Fibroblast of skin of right quadriceps (primary cell): ENCODE data around the gene TRERF1.

Experiments used
- DNase-seq: peaks from one replicate; pipeline ENCODE4 v3.0.0-alpha.2; 2013

The TRERF1 gene

DNA sequence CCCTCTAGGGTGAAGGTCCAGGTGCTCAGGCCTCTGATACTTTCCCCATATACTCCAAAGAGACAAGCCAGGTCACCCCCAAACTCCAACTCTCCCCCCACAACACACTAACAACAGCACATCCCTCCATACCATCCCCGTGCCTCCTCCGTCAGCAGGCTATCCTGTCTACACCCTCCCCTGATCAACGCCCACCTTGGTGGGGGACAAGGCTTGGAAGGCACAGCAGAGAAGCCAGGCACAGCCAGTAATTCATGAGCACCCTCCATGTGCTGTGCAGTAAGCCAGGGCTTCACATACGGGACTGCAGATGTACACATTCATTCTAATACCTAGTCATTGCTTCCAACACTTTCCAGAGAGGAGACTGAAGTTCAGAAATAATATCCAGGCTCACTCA, 57.6 kb downstream of the TRERF1 start:
- DNase-seq = no peak

DNA sequence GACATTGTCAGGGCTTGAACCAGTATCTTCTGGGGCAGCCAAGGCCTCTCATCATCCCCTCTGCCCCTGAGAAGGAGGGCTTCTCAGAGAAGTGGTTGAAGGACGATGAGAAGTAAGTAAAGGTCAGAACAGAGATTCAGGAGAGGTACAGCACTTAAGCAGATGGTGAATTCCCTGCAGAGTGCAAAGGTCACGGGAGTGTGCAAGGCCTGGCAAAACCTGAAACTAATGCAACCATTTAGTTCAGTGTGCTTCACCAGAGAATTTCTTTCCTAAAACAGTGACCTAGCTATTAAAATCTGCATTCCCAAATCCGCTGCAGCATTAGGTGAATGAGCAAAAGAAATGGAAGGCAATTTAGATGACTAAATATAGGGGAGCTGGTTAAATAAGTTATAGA, 58.4 kb downstream of the TRERF1 start:
- no peak for DNase-seq

DNA sequence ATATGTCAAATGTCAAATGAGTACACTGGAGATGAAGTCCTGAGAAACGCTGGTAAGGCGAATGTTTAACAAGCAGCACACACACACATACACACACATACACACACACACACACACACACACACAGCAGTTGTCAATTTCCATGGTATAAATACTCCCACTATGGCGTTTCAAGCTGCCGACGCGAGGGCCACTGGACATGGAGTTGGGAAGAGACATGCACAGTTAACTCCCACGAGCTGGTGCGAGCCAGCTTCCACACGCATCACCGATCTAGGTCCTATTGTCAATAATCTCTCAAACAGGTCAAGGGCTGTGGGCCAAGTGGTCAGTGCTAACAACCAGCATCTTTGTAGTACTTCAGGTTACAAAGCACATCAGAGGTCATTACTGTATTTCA, 58.9 kb downstream of the TRERF1 start:
- no peak for DNase-seq

DNA sequence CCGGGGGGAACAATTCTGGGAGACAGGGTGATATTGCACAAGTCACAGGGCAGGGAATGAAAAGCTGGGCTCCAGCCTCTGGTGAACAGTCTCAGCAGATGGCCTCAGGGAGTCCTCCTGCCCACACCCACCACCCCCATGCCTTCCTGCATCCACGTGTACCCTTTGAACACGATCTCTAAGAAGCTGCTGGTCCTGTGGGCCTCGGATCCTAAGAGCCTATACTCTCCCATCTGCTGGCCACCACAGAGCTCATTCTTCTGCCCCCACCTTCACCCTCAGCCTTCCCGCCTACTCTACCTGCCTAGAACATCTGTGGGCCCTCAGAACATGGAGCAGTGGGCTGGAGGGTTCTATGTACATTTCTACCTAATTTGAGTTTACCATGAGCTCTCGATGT, 60.3 kb downstream of the TRERF1 start:
- DNase-seq = no peak

DNA sequence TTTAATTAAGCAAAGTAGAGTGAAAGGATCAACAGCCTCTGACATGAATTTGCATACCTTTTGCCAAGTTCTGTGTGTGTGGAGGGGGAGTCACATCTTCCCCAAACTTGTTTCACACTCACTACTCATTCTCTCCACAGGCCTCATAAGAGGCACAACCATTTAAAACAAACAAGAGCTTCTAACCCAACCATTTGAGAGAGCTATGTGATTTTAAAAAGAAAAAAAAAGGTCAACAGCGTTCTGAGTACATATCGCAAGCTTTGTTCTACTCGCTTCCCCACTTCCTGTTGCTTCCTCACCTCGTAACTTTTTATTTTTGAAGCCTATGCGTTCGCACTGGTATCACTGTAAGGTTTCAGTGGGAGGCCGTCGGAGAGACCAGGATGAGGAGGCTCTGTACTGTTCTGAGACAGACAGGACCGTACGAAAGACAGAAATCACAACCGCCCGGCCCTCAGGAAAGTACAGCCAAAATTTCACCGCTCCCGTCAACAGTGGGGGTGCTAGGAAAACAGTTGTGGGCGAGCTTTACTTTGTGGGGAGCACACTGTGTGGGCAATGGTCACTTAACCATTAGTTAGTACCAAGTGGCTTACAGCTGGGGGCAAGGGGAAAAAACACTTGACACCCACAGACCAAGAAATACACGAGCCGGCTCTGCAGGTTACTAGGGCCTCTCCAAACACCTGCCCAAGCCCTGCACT, 61.3 kb downstream of the TRERF1 start:
- DNase-seq = no peak

DNA sequence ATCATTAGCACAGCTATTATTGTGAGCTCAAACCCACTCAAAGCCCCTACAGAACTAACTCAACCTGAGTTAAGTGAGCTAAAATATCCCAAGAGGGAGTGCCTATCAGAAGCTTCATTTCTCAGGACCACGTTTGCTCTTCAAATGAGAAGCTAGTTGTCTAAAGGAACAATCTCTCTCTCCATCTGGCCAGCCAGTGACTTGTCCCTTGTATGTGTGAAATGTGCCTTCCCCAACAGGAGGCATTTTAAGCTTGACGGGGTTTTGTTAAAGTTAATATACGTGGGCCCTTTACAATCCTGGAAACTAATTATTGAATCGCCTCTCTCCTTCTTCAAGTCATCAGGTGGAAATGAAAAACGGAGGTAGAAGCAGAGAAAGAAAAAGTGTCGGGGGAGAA, 62.0 kb downstream of the TRERF1 start:
- DNase-seq = no peak

DNA sequence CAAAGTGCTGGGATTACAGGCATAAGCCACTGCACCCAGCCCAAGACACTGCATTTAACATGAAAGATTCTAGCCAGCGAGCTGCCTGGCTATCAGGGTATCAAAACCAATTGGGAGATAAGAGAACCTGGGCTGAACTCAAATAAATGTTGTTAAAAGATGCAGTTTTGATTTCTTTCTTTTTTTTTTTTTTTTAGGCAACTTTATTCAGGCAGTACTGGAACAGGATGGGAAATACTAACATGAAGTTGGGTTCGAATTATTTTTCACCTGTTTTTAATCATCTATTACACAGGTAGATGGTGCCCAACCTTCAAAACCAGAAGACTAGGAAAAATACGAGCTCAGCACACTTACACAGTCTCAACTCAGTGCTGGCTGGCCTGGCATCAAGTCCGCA, 63.7 kb downstream of the TRERF1 start:
- no peak for DNase-seq

DNA sequence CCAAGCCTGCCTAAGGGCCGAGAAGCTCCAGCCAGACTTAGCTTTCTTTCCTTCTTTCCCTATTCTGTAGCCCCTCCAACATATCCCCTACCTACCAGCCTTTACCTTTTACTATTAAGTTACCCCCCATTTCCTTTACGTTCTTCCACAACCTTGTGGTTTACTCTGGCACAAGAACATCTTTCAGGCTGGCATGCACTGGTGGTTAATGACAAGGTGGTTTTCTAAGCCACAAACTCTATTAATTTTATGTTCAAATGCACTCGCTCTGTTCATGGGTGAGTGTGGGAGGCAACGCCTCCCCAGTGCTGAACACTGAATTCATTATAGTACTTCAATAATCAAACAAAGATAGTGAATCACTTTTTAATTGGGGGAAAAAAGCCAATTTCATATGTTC, 64.4 kb downstream of the TRERF1 start:
- DNase-seq = no peak

DNA sequence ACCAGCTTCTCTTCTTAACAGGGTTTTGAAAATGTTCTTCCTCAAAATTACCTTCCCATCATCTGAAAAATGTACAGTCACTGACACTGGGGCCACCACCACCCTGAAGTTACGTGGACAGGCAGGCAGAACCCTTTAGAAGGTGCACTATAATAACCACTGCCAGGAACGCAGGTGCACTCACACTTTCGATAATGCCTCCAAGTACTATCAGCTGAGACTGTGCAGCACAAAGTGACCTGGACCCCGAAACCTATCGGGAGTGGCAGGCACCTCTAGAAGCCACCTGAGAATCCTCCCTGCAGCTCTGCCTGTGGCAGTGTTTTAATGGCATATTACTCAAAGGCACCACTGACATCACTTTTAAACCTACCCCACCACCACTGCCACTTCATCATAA, 66.4 kb downstream of the TRERF1 start:
- no peak for DNase-seq

DNA sequence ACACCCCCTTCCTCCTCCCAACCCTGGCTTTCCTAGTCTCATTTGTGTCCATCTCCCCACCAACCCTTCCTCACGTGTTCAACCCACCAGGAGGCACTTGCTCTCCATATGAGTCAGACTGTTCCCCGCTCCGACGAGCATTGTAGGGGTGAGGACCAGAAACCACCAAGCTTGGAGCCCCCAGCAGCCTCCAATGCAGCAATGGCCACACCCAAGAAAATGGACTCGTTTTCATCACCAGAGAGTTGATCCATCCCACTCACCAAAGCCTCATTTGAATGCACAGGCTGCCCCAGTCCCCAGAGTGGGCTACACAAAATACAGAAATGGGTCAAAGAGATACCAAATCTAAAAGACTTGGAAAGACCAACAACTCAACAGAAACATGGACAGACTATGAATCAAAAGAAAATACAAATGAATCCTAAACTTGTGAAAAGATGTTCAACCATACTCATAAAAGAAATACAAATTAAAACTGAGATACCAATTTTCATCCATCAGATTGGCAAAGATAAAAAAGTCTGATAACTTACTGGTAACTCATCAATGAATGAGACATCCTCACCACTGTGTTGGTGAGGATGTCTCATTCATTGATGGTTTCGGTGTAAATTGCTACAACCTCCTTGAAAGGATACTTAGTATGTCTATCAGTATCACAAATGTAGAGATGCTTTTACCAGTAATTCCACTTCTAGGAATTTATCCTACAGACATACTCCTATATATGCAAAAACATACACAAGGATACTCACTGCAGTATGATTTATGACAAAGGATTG, 68.1 kb downstream of the TRERF1 start:
- DNase-seq = no peak

DNA sequence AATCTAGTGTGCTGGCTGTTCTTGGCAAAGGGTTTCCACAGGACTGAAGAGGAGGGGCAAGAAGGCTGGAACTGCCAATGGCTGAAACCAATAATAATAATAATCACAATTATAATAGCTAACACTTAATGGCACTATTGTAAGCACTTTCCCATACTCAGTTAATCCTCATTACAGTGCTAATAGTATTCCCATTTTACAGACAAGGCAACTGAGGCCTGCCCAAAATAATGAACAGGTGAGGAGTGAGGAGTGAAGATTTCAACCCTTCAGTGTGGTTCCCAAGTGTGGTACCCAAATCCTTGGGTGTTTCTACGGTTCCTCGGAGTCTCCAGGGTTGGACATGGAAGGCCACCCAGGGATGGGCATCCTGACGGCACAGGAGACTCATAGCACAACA, 69.9 kb downstream of the TRERF1 start:
- DNase-seq = no peak

DNA sequence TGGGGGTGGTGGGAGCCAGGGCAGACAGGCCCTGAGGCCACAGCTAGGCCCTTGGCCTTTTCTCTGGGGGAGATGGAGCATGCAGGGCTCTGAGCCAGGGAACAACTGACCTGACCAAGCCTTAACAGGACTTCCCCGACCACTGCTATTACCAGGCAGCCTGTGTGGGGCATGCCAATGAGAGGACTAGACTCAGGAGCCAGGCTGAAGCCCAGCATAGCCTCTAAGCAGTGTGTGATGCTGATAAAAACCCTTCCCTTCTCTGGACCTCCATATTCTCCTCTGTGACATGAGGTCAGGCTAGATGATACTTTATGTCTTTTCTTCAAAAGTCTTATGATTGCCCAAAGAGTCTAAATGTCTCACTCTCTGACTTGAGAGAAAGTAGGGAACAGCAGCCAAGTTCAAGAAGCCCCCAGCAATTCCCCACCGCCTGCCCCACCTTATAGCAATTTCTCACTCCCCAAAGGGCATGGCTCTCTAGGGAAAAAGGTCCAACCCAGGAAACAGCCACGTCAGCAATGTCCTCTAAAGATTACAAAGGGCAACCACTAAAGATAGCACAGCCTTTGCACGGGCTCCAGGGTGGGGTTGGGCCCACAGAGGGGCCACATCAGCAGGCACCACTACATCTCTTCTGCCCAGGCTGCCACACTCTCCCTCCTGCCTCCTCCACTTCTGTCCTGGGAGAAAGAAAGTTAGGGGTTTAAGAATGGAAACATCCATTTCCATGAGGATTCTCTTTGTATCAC, 71.3 kb downstream of the TRERF1 start:
- DNase-seq = no peak

DNA sequence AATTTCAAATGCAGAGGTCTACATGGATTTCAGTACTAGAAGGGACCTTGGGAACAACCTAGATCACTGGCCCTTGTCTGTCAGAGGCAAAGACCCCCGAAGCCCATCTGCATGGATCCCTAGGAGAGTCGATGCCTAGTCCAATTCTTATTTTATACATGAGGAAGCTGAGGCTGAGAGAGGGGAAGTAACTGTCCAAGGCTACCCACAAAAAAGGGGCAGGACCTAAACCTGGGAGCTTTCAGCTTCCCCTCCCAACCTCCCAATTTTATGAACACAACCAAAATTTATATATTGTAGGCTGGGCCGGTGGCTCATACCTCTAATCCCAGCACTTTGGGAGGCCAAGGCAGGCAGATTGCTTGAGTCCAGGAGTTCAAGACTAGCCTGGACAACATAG, 73.2 kb downstream of the TRERF1 start:
- no peak for DNase-seq

DNA sequence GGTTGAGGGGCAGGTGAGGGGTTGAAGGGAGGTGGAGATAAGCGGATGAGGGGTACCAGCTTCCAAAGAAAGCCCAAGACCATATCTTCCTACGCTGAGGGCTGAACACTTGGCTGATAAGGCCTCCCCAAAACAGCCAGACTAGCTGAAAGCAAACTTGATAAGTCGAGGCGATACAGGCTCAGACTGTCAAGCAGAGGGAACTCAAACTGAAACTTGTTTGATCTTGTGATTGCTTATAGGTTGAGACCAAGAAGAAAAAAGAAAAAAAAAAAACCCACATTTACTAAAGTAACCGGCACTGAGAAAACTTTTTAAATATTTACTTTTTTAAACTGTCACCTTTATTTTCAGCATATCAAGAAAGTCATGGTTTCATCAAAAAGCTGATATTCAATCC, 73.6 kb downstream of the TRERF1 start:
- DNase-seq = no peak

DNA sequence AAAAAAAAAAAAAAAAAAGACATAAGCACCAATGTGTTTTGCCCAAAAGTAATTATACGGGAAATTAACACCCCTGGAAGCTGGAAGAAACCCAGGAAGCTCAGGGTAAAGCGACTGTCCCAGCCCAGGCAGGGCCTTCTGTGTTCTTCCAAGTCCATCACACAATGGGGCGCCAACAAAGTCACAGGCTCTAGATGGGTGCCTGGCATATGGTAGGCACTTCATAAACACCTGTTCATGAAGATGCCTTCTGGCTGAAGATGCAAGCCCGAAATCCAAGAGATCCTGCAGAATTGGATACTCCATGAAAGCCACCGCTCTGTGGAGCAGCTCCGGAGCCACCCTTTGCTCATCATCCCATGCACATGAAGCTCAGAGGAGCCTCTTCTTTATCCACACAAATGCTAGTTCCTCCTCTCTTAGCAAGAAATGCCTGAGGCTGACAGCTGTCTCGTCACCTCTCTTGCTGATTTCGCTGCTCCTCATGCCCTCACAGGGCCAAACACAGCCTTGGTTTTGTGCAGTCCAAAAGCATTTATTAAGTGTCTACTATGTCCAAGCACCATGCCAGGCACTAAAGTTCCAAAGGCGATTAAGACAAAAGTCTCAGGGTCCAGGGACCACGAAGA, 76.6 kb downstream of the TRERF1 start:
- DNase-seq = no peak

DNA sequence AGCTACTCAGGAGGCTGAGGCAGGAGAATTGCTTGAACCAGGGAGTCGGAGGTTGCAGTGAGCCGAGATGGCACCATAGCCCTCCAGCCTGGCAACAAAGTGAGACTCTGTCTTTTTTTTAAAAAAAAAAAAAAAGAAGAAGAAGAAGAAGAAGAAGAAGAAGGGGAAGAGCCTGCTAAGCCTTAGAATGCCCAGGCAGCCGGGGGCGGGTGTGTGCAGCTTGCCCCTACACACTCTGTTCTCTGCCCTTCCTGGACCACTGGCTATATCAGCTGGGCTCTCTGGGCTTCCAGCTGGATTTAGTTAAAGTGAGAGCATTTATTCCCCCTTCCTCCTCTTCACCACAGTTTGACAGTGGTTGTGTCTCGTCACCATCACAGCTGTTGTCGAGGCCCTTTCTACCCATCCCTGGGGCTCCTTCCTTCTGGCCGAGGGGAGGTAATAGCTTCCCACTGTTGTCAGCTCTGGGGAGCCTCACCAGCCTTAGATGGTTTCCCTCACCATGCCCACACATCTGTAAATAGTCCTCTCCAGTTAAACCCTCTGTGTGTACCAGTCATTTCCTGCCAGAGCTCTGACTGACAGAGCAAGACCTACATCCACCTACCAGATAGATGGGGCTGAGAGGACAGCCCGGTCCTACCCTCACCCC, 77.6 kb downstream of the TRERF1 start:
- peak; percentile 8 for DNase-seq

DNA sequence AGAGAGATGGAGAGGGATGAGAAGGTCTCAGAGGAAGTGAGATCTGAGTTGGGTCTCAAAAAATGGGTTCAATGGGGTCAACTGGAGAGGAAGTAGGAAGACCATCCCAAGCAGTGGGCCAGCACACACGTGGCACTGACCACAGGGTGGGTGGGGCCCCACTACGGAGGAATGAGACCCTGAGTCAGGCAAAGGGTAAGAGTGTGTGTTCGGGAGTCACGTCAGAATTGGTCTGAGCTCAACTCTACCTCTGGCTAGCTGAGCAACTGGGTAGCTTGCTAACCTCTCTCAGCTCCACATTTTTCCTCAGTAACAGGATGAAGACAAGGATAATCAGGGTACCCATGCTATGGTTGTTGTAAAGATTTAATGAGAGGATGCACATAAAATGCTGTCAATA, 79.0 kb downstream of the TRERF1 start:
- no peak for DNase-seq

DNA sequence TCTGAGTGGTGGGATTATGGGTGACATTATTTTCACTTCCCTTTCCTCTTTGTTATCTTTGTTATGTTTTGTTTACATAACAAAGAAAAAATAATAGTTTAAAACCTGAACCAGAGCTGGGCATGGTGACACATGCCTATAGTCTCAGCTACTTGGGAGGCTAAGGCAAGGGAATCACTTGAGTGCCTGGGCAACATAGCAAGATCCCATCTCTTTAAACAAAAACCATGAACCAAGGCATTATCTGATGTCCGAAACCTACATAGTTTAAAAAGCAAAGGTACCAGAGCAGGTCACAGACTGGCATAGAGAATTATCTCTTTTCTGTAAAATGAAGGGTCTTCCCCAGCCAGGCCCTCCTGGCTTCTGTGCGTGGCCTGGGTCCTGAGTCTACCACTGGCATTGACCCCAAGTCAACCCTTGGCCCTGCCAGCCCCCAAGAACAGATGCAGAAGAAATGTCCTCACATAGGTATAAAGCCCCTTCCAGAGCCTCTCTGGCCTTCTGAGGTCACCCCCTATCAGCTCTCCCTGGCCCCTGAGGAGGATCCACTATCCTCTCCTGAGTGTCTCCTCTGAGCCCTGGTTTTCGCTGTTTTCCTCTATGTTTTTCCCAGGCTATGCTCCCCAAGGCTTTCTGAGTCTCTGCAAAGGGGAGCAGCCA, 81.3 kb downstream of the TRERF1 start:
- no peak for DNase-seq

DNA sequence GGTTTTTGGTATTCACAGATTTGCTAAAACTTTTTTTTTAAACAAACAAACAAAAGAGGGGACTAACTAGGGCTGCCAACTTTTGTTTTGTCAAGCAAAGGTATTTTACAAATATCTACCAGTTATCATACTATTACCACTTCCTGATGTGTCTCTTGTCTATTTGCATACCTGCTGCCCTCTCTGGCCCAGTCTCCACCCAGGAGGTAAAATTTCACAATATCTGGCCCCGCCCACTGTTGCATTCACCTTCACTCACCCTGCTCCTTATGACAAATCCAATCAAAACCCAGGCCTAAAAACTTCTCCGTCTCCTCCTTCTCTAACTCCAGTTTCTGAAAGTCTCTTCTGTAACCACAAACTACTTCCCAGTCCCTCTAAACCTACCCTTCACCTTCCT, 82.2 kb downstream of the TRERF1 start:
- DNase-seq = no peak

DNA sequence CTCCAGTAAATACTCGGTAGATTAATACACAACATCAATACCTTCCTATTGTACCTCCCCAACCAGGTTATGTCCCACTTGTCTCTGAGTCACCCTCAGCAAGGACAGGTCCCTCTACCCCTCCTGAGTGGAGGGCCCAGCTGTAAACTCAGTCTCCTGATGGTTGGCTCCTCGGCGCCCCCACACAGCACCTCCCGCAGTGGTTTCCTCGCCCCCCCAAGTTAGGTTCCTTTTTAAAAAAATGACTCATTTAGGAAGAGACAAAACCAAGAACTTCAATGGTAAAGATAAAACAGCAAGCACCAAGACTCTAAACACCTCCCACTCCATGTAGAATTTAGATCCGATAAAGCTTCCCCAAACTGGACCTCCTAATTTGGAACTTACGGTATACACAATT, 83.5 kb downstream of the TRERF1 start:
- no peak for DNase-seq

DNA sequence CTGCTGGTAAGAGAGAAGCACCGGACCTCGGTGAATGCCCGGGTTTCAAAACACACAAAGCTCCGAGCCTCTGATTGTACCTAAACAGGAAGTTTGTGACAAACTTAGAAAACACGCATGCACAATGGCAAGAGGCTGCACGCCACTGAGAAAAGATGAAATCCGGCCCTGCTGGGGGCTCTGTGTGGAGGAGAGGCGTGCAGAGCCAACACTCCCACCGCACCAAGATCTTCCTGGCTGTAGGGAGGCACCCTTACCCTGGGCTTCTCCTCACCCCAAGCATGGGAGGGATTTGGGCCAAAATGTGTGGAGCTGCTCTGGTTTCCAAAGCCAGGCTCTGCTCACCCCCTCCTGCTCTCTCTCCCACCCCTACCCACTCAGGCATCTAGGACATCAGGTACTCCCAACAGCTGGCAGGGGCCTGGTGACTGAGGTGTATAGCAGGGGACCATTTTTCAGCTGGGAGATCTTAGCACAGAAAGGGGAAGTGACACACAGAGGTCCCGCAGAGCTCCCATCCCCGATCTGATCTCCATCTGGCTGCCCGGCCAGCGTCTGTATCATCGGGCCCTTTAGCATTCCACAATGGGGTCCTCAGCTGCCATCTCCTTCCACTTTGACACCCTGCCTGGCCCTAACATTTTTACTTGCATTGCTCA, 84.2 kb downstream of the TRERF1 start:
- peak; percentile 7 for DNase-seq

DNA sequence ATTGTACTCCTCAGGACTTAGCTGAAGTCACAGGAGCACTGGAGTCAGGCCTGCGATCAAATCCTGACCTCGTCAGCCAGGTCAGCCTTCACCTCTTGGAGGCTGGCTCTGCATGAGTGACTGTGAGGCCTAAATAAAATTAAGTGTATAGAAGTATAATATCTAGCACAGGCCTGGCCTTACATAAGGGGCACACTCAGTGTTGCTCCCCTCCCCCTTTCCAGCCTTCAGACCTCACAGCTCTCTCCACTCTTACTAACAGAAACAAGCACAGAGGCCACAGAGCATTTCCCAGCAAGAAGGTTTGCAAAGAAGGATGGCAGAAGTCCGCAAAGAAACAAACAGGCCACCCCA, 84.8 kb downstream of the TRERF1 start:
- DNase-seq = no peak
